ENCODE measurements around the gene FSTL4. TPM values are rescaled to one million over a fixed set of nuclear protein-coding genes. Genes with fewer than 3 reads are reported as not detected.

FSTL4 gene
- polyA plus RNA-seq, 3 donors, result not detected

- no peaks in the 10 kb centered on the region for H3K79me2 ChIP-seq (ENCODE audit: insufficient read depth, low read length)
- H4K20me1 ChIP-seq (ENCODE audit: insufficient read depth, low read length), result no peaks in the 10 kb centered on the region
- TF ChIP-seq CTCF (IDR thresholded peaks at IDR 0.05), result no peak
- H3K9ac ChIP-seq (ENCODE audit: insufficient read depth, low read length, poor library complexity, severe bottlenecking), result no peak overlapping the region
- intact Hi-C loops (cut with micrococcal nuclease), result no loop called here
- Mint-ChIP-seq H3K27ac (peak overlapping the region in 1 of 7 donors; percentile 56), H3K4me1 (peaks cover 29% of the 10 kb centered on the region), H3K36me3 (no peaks in the 10 kb centered on the region), H3K27me3 (ENCODE audit: low read depth in 3 of 3) (peaks cover 0 to 4% (median 4%) of the 10 kb centered on the region in 3 donors), H3K4me3 (no peak overlapping the region), H3K9me3 (peaks cover 0 to 9% (median 5%) of the 10 kb centered on the region in 7 donors)
- H3K36me3 ChIP-seq (replicated peaks in 1 of 2; ENCODE audit: control insufficient read depth in 1 of 2, insufficient read depth in 2 of 2, low read length in 2 of 2), result no peaks in the 10 kb centered on the region
- H3K4me2 ChIP-seq (replicated peaks; ENCODE audit: extremely low read depth, low read length, poor library complexity, severe bottlenecking), result no peak overlapping the region
- 98% methylated on average over 35 of the region's 35 CpGs for WGBS (ENCODE audit: insufficient coverage)
- DNase-seq, result no peak
- no peak overlapping the region for H3K4me3 ChIP-seq (replicated peaks in 1 of 3; ENCODE audit: low read depth in 2 of 3, low read length in 3 of 3)
- H3K4me1 ChIP-seq (ENCODE audit: control insufficient read depth in 1 of 2, insufficient read depth in 2 of 2, low read length in 2 of 2), result peaks cover 13 to 16% of the 10 kb centered on the region in 2 donors
- no peak overlapping the region for H3K27ac ChIP-seq (ENCODE audit: low read depth in 1 of 2, low read length in 2 of 2)
- H3K27me3 ChIP-seq (ENCODE audit: control insufficient read depth in 2 of 2, insufficient read depth in 2 of 2, low read length in 2 of 2), result no peaks in the 10 kb centered on the region
- no peak overlapping the region for H2AFZ ChIP-seq (ENCODE audit: insufficient read depth, low read depth, low read length, poor library complexity, severe bottlenecking)
- no peaks in the 10 kb centered on the region for H3K9me3 ChIP-seq (replicated peaks in 1 of 2; ENCODE audit: control insufficient read depth in 1 of 2, insufficient read depth in 1 of 2, low read length in 2 of 2)
Measured at GRCh38 chr5:133238426-133239205, 373.7 kb downstream of the FSTL4 start.

- no peak overlapping the region for H3K4me3 Mint-ChIP-seq
- no peak for DNase-seq
- Histone ChIP-seq H3K9ac (ENCODE audit: insufficient read depth, low read length, poor library complexity, severe bottlenecking) (no peak overlapping the region), H4K20me1 (ENCODE audit: insufficient read depth, low read length) (no peaks in the 10 kb centered on the region), H3K9me3 (replicated peaks in 1 of 2; ENCODE audit: control insufficient read depth in 1 of 2, insufficient read depth in 1 of 2, low read length in 2 of 2) (no peaks in the 10 kb centered on the region), H3K4me2 (replicated peaks; ENCODE audit: extremely low read depth, low read length, poor library complexity, severe bottlenecking) (no peak overlapping the region), H2AFZ (ENCODE audit: insufficient read depth, low read depth, low read length, poor library complexity, severe bottlenecking) (no peak overlapping the region), H3K27me3 (ENCODE audit: control insufficient read depth in 2 of 2, insufficient read depth in 2 of 2, low read length in 2 of 2) (no peaks in the 10 kb centered on the region), H3K4me1 (ENCODE audit: control insufficient read depth in 1 of 2, insufficient read depth in 2 of 2, low read length in 2 of 2) (peaks cover 15 to 16% of the 10 kb centered on the region in 2 donors), H3K79me2 (ENCODE audit: insufficient read depth, low read length) (no peaks in the 10 kb centered on the region), H3K4me3 (replicated peaks in 1 of 3; ENCODE audit: low read depth in 2 of 3, low read length in 3 of 3) (no peak overlapping the region), H3K36me3 (replicated peaks in 1 of 2; ENCODE audit: control insufficient read depth in 1 of 2, insufficient read depth in 2 of 2, low read length in 2 of 2) (no peaks in the 10 kb centered on the region), H3K27ac (ENCODE audit: low read depth in 1 of 2, low read length in 2 of 2) (no peak overlapping the region)
- intact Hi-C loops (cut with micrococcal nuclease), result no loop called here
- H3K27me3 Mint-ChIP-seq (ENCODE audit: low read depth in 3 of 3), result peaks cover 0 to 4% (median 4%) of the 10 kb centered on the region in 3 donors
- H3K36me3 Mint-ChIP-seq, result no peaks in the 10 kb centered on the region
- 83% methylated on average over 11 of the region's 12 CpGs for WGBS (ENCODE audit: insufficient coverage)
- H3K27ac Mint-ChIP-seq, result no peak overlapping the region
- H3K4me1 Mint-ChIP-seq, result peaks cover 32% of the 10 kb centered on the region
- no peak for TF ChIP-seq CTCF (IDR thresholded peaks at IDR 0.05)
- peaks cover 0 to 9% (median 5%) of the 10 kb centered on the region in 7 donors for H3K9me3 Mint-ChIP-seq
Measured at GRCh38 chr5:133236976-133237375, 375.4 kb downstream of the FSTL4 start.

All from CD14-positive monocyte (primary cell).